HL-60 (cell line): ENCODE measurements around the gene GRK7.

ENCODE experiments used
- DNase-seq, 2 experiments: peaks; one replicate each; pipeline ENCODE4 v3.0.0-alpha.2; 2010 to 2020; ENCODE audit warnings: low read depth in 1 of 2, low spot score in 1 of 2
- H3K27ac ChIP-seq: fragments of 250-450 bp; sonication (Bioruptor Pico); replicated peaks from 2 replicates; pipeline ENCODE4 v1.5.1; 2020; ENCODE audit warnings: mild to moderate bottlenecking, moderate library complexity
- H3K27me3 ChIP-seq: fragments of 250-450 bp; sonication (Bioruptor Pico); 2 replicates; pipeline ENCODE4 v1.5.1; 2021; ENCODE audit warnings: mild to moderate bottlenecking, moderate library complexity; ENCODE audit not compliant: insufficient read depth, poor library complexity, severe bottlenecking
- H3K4me3 ChIP-seq: replicated peaks from 2 replicates; pipeline ENCODE4 v1.5.1; 2011; ENCODE audit warnings: mild to moderate bottlenecking, control low read depth, low read length; ENCODE audit not compliant: insufficient read depth
- GABPA ChIP-seq: IDR thresholded peaks from 2 replicates; pipeline ENCODE4 v1.6.1; 2012; ENCODE audit warnings: low read depth
- POLR2AphosphoS5 ChIP-seq: IDR thresholded peaks from 2 replicates; pipeline ENCODE4 v1.6.1; 2012; ENCODE audit warnings: low read depth
- SPI1 ChIP-seq: IDR thresholded peaks from 2 replicates; pipeline ENCODE4 v1.6.1; 2012; ENCODE audit warnings: low read depth, mild to moderate bottlenecking, borderline replicate concordance
- TF ChIP-seq, protein P1 (sequence below): IDR thresholded peaks from 2 replicates; pipeline ENCODE4 v1.6.1; 2012; ENCODE audit warnings: low read depth; ENCODE audit not compliant: insufficient replicate concordance
- TF ChIP-seq, protein P2 (sequence below): IDR thresholded peaks from one replicate; pipeline ENCODE4 v1.5.1; 2011; ENCODE audit warnings: low read length, control low read depth, inconsistent platforms; ENCODE audit not compliant: insufficient read depth

GRK7 gene

DNA sequence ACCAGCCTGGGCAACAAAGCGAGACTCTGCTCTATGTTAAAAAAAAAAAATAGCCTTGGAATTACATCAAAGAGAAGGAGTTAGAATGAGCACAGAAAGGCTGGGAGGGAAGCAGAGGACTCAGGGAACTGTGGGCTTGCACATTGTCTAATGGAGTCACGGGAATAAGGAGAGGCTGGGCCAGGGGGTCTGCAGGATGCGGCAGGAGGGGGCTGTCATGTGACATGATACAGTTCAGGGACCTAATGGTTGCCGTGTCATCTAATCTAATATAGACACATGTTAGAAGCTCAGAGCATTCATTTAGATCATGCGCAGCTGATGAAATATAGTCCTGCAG, 32.5 kb downstream of the GRK7 start:
- H3K27ac ChIP-seq: peak overlapping the region; percentile 86
- TF ChIP-seq, protein P1, sequence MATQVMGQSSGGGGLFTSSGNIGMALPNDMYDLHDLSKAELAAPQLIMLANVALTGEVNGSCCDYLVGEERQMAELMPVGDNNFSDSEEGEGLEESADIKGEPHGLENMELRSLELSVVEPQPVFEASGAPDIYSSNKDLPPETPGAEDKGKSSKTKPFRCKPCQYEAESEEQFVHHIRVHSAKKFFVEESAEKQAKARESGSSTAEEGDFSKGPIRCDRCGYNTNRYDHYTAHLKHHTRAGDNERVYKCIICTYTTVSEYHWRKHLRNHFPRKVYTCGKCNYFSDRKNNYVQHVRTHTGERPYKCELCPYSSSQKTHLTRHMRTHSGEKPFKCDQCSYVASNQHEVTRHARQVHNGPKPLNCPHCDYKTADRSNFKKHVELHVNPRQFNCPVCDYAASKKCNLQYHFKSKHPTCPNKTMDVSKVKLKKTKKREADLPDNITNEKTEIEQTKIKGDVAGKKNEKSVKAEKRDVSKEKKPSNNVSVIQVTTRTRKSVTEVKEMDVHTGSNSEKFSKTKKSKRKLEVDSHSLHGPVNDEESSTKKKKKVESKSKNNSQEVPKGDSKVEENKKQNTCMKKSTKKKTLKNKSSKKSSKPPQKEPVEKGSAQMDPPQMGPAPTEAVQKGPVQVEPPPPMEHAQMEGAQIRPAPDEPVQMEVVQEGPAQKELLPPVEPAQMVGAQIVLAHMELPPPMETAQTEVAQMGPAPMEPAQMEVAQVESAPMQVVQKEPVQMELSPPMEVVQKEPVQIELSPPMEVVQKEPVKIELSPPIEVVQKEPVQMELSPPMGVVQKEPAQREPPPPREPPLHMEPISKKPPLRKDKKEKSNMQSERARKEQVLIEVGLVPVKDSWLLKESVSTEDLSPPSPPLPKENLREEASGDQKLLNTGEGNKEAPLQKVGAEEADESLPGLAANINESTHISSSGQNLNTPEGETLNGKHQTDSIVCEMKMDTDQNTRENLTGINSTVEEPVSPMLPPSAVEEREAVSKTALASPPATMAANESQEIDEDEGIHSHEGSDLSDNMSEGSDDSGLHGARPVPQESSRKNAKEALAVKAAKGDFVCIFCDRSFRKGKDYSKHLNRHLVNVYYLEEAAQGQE: no peak
- TF ChIP-seq POLR2AphosphoS5 (no peak), GABPA (no peak), SPI1 (no peak)
- TF ChIP-seq, protein P2, sequence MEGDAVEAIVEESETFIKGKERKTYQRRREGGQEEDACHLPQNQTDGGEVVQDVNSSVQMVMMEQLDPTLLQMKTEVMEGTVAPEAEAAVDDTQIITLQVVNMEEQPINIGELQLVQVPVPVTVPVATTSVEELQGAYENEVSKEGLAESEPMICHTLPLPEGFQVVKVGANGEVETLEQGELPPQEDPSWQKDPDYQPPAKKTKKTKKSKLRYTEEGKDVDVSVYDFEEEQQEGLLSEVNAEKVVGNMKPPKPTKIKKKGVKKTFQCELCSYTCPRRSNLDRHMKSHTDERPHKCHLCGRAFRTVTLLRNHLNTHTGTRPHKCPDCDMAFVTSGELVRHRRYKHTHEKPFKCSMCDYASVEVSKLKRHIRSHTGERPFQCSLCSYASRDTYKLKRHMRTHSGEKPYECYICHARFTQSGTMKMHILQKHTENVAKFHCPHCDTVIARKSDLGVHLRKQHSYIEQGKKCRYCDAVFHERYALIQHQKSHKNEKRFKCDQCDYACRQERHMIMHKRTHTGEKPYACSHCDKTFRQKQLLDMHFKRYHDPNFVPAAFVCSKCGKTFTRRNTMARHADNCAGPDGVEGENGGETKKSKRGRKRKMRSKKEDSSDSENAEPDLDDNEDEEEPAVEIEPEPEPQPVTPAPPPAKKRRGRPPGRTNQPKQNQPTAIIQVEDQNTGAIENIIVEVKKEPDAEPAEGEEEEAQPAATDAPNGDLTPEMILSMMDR: no peak
- H3K4me3 ChIP-seq: no peak overlapping the region
- no peak for DNase-seq
- no peaks in the 10 kb centered on the region for H3K27me3 ChIP-seq

DNA sequence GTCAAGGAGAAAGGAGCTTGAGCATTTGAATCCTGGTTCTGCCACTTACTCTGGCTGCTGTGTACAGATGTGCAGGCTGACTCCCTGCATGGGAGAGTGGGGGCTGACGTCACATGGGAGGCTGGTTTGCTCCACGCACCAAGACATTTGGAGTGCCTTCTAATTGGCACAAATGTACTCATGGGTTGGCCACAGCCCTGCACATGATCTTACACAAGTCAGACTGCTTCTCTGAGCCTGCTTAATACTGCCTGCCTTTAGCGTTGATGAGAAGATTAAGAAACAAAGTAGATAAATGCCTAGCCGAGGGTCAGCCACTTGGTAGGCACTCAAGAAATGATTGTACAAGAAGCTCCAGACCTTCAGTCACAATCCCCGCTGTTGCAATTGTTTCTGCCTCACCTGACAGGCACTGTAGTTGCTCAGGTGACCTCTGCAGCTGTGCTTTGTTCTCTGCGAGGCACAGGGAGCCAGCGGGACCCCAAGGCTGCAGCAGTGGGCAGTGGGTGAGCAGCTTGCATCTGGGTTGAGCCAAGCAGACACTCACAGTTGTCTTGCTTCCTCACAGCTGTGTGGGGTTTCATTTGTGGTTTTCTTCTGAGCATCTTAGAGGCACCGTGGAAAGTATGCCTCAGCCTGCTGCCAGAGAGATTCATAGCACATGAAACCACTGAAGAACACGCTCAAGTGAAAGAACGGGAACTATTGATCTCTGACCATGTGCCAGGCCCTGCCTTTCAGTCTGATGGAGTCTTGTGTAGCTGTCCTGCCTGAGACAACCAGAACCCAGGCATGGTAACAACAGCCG, 33.1 kb downstream of the GRK7 start:
- Histone ChIP-seq H3K27me3 (no peaks in the 10 kb centered on the region), H3K4me3 (0 out of 2 replicates have a peak overlapping the region, but pooled peaks have one; percentile 8), H3K27ac (peak overlapping the region; percentile 86)
- TF ChIP-seq GABPA (no peak), POLR2AphosphoS5 (peak; percentile 86), SPI1 (peak; percentile 9; the same call in 1 of the 2 replicates)
- TF ChIP-seq, protein P2: no peak
- TF ChIP-seq, protein P1: no peak
- DNase-seq: peak; percentile 78 to 90

DNA sequence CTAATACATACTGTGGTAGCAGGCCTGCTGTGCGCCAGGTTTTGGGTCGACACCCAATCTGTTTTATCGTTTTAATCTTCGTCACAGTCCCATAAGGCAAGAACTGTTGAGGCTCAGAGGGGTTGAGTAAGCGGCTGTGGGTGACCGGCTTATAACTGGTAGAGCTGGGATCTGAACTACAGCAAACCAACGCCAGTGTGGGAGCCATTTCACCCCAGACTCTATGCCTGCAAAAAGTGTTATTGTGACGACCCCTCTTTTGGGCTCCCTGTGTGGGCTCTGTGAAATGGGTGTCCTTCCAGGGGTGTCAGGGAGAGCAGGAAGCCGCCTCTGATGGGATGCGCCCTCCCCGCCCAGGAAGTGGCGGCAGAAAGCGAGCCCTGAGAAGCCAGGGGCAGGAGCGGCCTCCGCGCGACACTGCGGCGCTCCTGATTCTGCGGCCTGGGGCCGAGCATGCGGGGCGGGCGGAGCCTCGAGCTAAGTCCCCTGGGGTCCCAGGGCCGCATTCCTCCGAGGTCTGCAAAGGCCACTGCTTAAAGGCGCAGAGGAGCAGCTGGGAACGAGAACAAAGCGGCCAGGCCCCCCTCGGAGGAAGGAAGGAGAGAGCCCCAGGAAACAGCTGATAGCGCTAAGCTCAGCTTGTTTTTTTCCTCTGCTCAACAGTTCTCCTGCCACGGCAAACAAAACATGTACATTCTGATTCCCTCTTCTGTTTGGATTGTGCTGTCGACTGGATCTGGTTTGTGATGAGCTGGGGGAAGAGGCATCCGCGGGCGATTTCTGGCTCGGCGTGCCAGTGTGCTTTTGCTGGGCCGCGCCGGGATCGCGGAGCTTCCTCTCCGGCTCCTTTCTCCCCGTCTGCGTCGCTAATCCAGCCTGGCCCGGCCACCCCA, 33.9 kb downstream of the GRK7 start:
- peak; percentile 27 to 52 for DNase-seq
- H3K27ac ChIP-seq: peak overlapping the region; percentile 86
- no peaks in the 10 kb centered on the region for H3K27me3 ChIP-seq
- TF ChIP-seq, protein P1: peak; percentile 19
- TF ChIP-seq GABPA (0 out of 2 replicates have a peak, but pooled peaks have one; percentile 26), POLR2AphosphoS5 (0 out of 2 replicates have a peak, but pooled peaks have one; percentile 29), SPI1 (no peak)
- TF ChIP-seq, protein P2: no peak
- H3K4me3 ChIP-seq: peak overlapping the region; percentile 24
